RWPE1 (cell line): ENCODE data around the gene TMPRSS13.
A peak's percentile ranks its signal among the peaks of the same experiment; 100 is the strongest.
"Not testable (repeated sequence)": the region's sequence is repeated elsewhere in the genome, so short reads cannot be mapped to it uniquely, and the experiment has no call there.

Source experiments
- CTCF ChIA-PET: fragments of 350-600 bp; sonication (Branson Sonifier 250); formaldehyde crosslinking; extraction: SDS; loops from one replicate; lab custom pipeline; 2021; lab: Yijun Ruan, JAX
- POLR2A ChIA-PET: fragments of 400-600 bp; formaldehyde crosslinking; extraction: SDS; loops from one replicate; lab custom pipeline; 2020; ENCODE audit warnings: antibody characterized with exemption; ENCODE audit not compliant: low non-redundant PET; lab: Yijun Ruan, JAX
- DNase-seq: peaks from one replicate; pipeline ENCODE4 v3.0.0; 2012; ENCODE audit warnings: low spot score
- H3K27ac ChIP-seq: fragments of 450-650 bp; 2 replicates; pipeline ENCODE4 v1.5.1; 2017
- TF ChIP-seq, protein P1 (sequence below): fragments of 450-650 bp; conservative IDR thresholded peaks from 2 replicates; pipeline ENCODE4 v1.5.1; 2017; ENCODE audit warnings: low read depth, mild to moderate bottlenecking

The TMPRSS13 gene

GRCh38 chr11:117929142-117929915, at the start of gene TMPRSS13:
TMPRSS13 (minus strand) TSS chr11:117929402; CDS start chr11:117929307, 95 bp downstream.
- H3K27ac ChIP-seq, result no peak within 1 kb of the TSS
- ChIA-PET CTCF (interaction anchor here (0.5 to 1.0 kb wide), 6 partner anchors 10 to 636 kb away, joined by 3 to 9 read pairs (median 3); no protein-coding TSS in a partner anchor), POLR2A (no interaction called here)
- TF ChIP-seq, protein P1, sequence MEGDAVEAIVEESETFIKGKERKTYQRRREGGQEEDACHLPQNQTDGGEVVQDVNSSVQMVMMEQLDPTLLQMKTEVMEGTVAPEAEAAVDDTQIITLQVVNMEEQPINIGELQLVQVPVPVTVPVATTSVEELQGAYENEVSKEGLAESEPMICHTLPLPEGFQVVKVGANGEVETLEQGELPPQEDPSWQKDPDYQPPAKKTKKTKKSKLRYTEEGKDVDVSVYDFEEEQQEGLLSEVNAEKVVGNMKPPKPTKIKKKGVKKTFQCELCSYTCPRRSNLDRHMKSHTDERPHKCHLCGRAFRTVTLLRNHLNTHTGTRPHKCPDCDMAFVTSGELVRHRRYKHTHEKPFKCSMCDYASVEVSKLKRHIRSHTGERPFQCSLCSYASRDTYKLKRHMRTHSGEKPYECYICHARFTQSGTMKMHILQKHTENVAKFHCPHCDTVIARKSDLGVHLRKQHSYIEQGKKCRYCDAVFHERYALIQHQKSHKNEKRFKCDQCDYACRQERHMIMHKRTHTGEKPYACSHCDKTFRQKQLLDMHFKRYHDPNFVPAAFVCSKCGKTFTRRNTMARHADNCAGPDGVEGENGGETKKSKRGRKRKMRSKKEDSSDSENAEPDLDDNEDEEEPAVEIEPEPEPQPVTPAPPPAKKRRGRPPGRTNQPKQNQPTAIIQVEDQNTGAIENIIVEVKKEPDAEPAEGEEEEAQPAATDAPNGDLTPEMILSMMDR, result no peak
- DNase-seq, result peak; percentile 85

- DNase-seq, result no peak
- CTCF ChIA-PET, result no interaction called here
- POLR2A ChIA-PET, result no interaction called here
- TF ChIP-seq, protein P1, result no peak
- no peak overlapping the region for H3K27ac ChIP-seq
Measured at GRCh38 chr11:117978991-117979390, 49.8 kb upstream of the TMPRSS13 start.

GRCh38 chr11:117978291-117978910, 49.2 kb upstream of the TMPRSS13 start:
- POLR2A ChIA-PET, H3K27ac ChIP-seq, DNase-seq: not testable (repeated sequence)
- CTCF ChIA-PET, result interaction anchor here (0.7 kb wide), 1 partner anchor 74 kb away, joined by 3 read pairs; no protein-coding TSS in a partner anchor

DNA sequence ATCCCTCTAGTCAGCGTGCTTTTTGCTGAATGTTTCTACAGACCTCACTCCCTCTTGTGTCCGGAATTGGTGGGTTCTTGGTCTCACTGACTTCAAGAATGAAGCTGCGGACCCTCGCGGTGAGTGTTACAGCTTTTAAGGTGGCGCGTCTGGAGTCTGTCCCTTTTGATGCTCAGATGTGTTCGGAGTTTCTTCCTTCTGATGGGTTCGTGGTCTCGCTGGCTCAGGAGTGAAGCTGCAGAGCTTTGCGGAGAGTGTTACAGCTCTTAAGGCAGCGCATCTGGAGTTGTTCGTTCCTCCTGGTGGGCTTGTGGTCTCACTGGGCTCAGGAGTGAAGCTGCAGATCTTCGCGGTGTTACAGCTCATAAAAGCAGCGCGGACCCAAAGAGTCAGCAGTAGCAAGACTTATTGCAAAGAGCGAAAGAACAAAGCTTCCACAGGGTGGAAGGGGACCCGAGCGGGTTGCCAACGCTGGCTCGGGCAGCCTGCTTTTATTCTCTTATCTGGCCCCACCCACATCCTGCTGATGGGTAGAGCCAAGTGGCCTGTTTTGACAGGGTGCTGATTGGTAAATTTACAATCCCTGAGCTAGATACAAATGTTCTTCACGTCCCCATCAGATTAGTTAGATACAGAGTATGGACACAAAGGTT, 48.5 kb upstream of the TMPRSS13 start:
- DNase-seq, H3K27ac ChIP-seq, POLR2A ChIA-PET: not testable (repeated sequence)
- CTCF ChIA-PET, result interaction anchor here (0.7 kb wide), 1 partner anchor 75 kb away, joined by 3 read pairs; no protein-coding TSS in a partner anchor

DNA sequence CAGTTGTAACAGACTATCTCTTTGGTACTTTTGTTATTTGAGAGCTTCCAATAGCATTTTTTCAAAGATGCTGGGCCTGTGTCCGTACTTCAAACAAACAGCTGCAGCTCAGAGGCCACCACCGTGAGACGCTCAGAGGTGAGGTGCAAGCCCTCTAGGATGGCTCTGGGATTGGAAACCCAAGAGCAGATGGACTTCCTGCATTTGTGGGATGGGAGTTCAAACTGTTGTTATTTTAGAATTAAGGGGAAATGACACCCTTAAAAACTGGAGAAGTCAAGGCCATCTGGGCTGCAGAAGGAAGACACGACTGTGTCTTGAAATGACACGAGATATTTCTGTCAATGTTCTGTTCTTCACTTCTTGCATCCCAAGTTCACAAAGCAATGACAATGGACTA, 47.8 kb upstream of the TMPRSS13 start:
- CTCF ChIA-PET, result no interaction called here
- TF ChIP-seq, protein P1, result no peak
- no peak for DNase-seq

DNA sequence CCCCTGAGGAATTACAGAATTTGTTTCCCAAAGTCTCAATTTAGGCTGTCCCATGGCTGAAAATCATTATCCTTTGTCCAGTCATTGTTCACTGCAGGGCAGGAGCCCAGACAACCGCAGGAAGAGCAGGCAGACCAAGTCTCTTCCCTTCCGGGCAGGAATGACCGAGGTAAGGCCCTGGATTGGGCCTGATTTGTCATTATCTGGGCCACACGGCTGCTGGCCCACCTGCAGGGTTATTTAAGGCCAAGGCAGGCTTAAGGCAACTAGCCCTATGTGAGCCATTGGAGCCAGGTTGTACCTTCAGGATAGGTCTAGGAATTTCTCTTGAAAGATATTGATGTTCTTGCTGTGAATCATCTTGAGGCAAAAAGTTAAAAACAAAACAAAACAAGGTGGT, 47.2 kb upstream of the TMPRSS13 start:
- no peak for DNase-seq
- ChIA-PET POLR2A (no interaction called here), CTCF (interaction anchor here (0.6 kb wide), 1 partner anchor 1765 kb away, joined by 3 read pairs; no protein-coding TSS in a partner anchor)
- TF ChIP-seq, protein P1, result no peak
- H3K27ac ChIP-seq, result no peak overlapping the region

More for the DNA sequence above, 47.8 kb upstream of the TMPRSS13 start:
- POLR2A ChIA-PET, result no interaction called here
- no peak overlapping the region for H3K27ac ChIP-seq

DNA sequence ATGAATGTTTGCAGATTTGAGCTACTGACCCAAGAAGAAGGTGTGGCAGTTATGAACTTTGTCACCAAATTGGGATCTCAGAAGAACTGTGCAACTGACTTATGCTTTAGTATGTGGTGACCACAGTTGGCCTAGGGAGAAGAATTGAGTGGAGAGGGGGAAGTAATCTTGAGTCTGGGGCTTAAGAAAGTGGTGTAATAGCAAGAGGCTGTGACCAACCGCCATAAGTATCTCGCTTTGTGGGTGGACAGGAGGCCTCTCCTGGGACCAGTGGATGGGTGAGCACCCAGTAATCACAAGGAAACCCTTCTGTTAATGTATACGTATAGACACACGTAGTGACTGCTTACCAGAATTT, 44.3 kb upstream of the TMPRSS13 start:
- ChIA-PET CTCF (interaction anchor here (0.6 kb wide), 1 partner anchor 44 kb away, joined by 3 read pairs; no protein-coding TSS in a partner anchor), POLR2A (no interaction called here)
- no peak for DNase-seq
- TF ChIP-seq, protein P1, result no peak
- H3K27ac ChIP-seq, result no peak overlapping the region
